Heart right ventricle (tissue), 16 donors: ENCODE results near the gene WDR54. TPM values are rescaled to one million over a fixed set of nuclear protein-coding genes. Genes with fewer than 3 reads are reported as not detected.

Source experiments
- ATAC-seq, 8 donors: fragments of 200-7000 bp; cut with Tn5 transposase; one replicate each; pipeline ENCODE4 v1.9.1; 2020; ENCODE audit warnings: mild to moderate bottlenecking in 8 of 8, moderate library complexity in 8 of 8, moderate number of reproducible peaks in 1 of 8
- DNase-seq, 2 donors: peaks; one replicate each; pipeline ENCODE4 v3.0.0-alpha.2; 2020
- H3K27ac ChIP-seq, 10 donors: fragments of 200-600 bp; sonication (generic) in 2 of 10; one replicate each; pipeline versions ENCODE4 v1.5.0 to v1.8.0; 2020 to 2022; ENCODE audit warnings: mild to moderate bottlenecking in 3 of 10
- H3K27me3 ChIP-seq, 7 donors: fragments of 200-600 bp; one replicate each; pipeline ENCODE4 v1.8.0; 2021 to 2022; ENCODE audit warnings: mild to moderate bottlenecking in 2 of 7
- H3K36me3 ChIP-seq, 9 donors: fragments of 200-600 bp; sonication (generic) in 1 of 9; one replicate each; pipeline versions ENCODE4 v1.5.0 to v1.8.0; 2020 to 2022; ENCODE audit warnings: mild to moderate bottlenecking in 2 of 9
- H3K4me1 ChIP-seq, 9 donors: fragments of 200-600 bp; sonication (generic) in 1 of 9; one replicate each; pipeline versions ENCODE4 v1.5.0 to v1.8.0; 2020 to 2022; ENCODE audit warnings: mild to moderate bottlenecking in 4 of 9
- H3K4me3 ChIP-seq, 10 donors: fragments of 200-600 bp; sonication (generic) in 2 of 10; one replicate each; pipeline versions ENCODE4 v1.5.0 to v1.8.0; 2020 to 2022; ENCODE audit warnings: mild to moderate bottlenecking in 7 of 10, moderate library complexity in 2 of 10
- H3K9me3 ChIP-seq, 11 donors: fragments of 200-600 bp in 10 of 11; sonication (generic) in 2 of 11; one replicate each; pipeline versions ENCODE4 v1.5.0 to v1.8.0; 2013 to 2022; ENCODE audit warnings: mild to moderate bottlenecking in 2 of 11, control low read depth in 1 of 11, moderate library complexity in 1 of 11
- WGBS, 2 donors: extraction: QIAGEN DNeasy Blood & Tissue Kit; methylation state at CpG; one replicate each; pipeline ENCODE4 v1.1.7; 2013; ENCODE audit warnings: inconsistent platforms in 1 of 2; 5-methylcytosine and 5-hydroxymethylcytosine counted together
- intact Hi-C, 10 donors: fragments of 100-400 bp; cut with DNase I; formaldehyde crosslinking; loops; one replicate each; pipeline versions ENCODE4 v1.11.1 to v1.14.2; 2022
- polyA plus RNA-seq, 2 donors: library from polyadenylated mRNA; stranded (reverse); fragments of 200-250 nt; gene quantifications; one replicate each; pipeline ENCODE4 v1.2.3, GENCODE V29; 2013
- total RNA-seq, 10 donors: library from RNA; stranded (reverse); fragmentation: NEBNext Ultra II Directional in 3 of 10; extraction: Animal tissue kit (Norgen Biotek cat#: 25700) in 3 of 10; gene quantifications; one replicate each; pipeline versions ENCODE4 v1.2.1 to v1.2.4, GENCODE V29; 2021 to 2023
- TF ChIP-seq, protein P1 (sequence below), 9 donors: fragments of 200-600 bp; sonication (generic) in 2 of 9; IDR thresholded peaks; one replicate each; pipeline versions ENCODE4 v1.5.0 to v1.8.0; 2021 to 2022; ENCODE audit warnings: antibody characterized with exemption in 9 of 9, mild to moderate bottlenecking in 5 of 9, moderate library complexity in 1 of 9
- donor health status: Arrhythmogenic right ventricular cardiomyopathy.
- donor health status: ischemic (EF 13 %, LVEDD 7.1; RV severe dilation, severe dysfunction).
- donor health status: healthy with polysubstance abuse.
- donor health status: DM: no; HTN: yes; CAD: no.
- donor health status: DM: no; HTN: no; CAD: no.
- donor health status: ischemic (EF 25% LVEDD 6.9; RV normal size, moderate dysfunction).
- donor health status: ischemic (EF 25% LVEDD 5.7; RV mildly dilated, moderate dysfunction).
- donor health status: healthy.
- donor health status: DM: yes; HTN: yes; CAD: no.
- donor health status: Ischemic cardiomyopathy.
- donor health status: ischemic (EF 35%, LVEDD 5.7; RV mildly dilated, moderate dysfunction).
- donor health status: nonischemic (EF 11% LVEDD 7.7; RV severe dilation, severe dysfunction).
- donor health status: DM: yes; HTN: yes; CAD: no.
- donor health status: PGD.
- donor health status: ischemic (EF 29% LVEDD 5.4; RV normal size, mild dysfunction).
- donor health status: nonischemic (EF 23%, LVEDD 6.1; RV moderate dilation, normal function).

WDR54 gene
- total and polyA plus RNA-seq, 12 donors = 1.1 to 8.7 (median 2.7) TPM

GRCh38 chr2:74374509-74375205, 46.9 kb upstream of the WDR54 start:
- TF ChIP-seq, protein P1, sequence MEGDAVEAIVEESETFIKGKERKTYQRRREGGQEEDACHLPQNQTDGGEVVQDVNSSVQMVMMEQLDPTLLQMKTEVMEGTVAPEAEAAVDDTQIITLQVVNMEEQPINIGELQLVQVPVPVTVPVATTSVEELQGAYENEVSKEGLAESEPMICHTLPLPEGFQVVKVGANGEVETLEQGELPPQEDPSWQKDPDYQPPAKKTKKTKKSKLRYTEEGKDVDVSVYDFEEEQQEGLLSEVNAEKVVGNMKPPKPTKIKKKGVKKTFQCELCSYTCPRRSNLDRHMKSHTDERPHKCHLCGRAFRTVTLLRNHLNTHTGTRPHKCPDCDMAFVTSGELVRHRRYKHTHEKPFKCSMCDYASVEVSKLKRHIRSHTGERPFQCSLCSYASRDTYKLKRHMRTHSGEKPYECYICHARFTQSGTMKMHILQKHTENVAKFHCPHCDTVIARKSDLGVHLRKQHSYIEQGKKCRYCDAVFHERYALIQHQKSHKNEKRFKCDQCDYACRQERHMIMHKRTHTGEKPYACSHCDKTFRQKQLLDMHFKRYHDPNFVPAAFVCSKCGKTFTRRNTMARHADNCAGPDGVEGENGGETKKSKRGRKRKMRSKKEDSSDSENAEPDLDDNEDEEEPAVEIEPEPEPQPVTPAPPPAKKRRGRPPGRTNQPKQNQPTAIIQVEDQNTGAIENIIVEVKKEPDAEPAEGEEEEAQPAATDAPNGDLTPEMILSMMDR (IDR thresholded peaks at IDR 0.05) = no peak
- peaks cover 16 to 58% (median 36%) of the 10 kb centered on the region in 9 donors for H3K4me1 ChIP-seq
- DNase-seq = peak; percentile 64 to 80
- H3K36me3 ChIP-seq = peaks cover 0 to 64% (median 36%) of the 10 kb centered on the region in 9 donors
- intact Hi-C loops = loop anchor here in 1 of 10 donors (10.0 kb wide), 1 partner anchor 1140 kb away; the partner anchor contains the start of genes CCT7 and PRADC1
- no peaks in the 10 kb centered on the region for H3K27me3 ChIP-seq
- WGBS, 2 donors = 46 to 59% methylated on average over 16 to 19 of the region's 19 CpGs
- peak; percentile 81 to 95 (median 91) for ATAC-seq
- no peaks in the 10 kb centered on the region for H3K9me3 ChIP-seq
- H3K27ac ChIP-seq = peak overlapping the region in 8 of 10 donors; percentile 10 to 69 (median 50)
- peak overlapping the region in 9 of 10 donors; percentile 20 to 58 (median 46) for H3K4me3 ChIP-seq

DNA sequence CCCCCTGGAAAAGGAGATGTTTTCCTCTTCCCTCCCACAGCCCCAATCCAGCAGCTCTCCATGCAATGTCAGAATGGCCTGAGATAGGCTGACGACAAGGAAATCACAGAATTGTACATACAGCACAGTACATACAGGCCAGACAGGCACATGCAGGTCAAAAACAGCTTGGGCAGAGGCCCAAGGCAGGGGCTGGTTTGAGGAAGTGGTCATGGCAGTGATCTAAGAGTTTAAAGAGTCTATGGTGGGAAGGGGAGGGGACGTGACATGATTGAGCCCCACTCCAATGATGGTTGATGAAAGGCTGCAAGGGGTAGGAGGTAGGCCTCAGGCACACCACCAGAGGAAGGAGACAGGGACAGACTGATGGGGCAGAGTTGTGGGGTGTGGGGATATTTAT, 45.7 kb upstream of the WDR54 start:
- Histone ChIP-seq H3K27me3 (no peaks in the 10 kb centered on the region), H3K9me3 (no peaks in the 10 kb centered on the region), H3K36me3 (peaks cover 0 to 52% (median 27%) of the 10 kb centered on the region in 9 donors), H3K4me3 (no peak overlapping the region), H3K27ac (no peak overlapping the region), H3K4me1 (peaks cover 16 to 70% (median 48%) of the 10 kb centered on the region in 9 donors)
- intact Hi-C loops = loop anchor here in 1 of 10 donors (10.0 kb wide), 1 partner anchor 1141 kb away; the partner anchor contains the start of genes CCT7 and PRADC1
- 87 to 92% methylated on average over 2 of the region's 2 CpGs for WGBS, 2 donors
- ATAC-seq (no peak), DNase-seq (no peak)
- TF ChIP-seq, protein P1 (IDR thresholded peaks at IDR 0.05) = no peak

DNA sequence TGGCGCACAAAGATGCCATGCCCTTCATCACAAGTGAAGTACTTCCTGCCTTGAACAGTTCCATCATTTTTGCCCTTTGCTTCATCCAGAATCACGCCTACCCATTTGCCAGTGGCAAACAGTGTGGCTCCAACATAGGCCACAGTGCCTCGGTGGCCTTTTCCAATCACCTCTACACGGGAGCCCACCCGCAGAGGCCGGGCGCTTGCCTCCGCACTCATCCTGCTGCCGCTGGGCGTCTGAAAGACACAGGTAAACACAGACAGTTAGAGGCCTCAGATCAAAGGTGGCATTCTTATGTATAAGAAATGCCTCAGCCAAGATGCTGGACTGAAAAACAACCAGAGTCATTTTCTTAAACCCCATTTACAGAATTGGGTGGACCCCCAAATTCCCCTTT, 43.5 kb upstream of the WDR54 start:
- DNase-seq (no peak), ATAC-seq (no peak)
- no peaks in the 10 kb centered on the region for H3K27me3 ChIP-seq
- H3K4me3 ChIP-seq = no peak overlapping the region
- peaks cover 0 to 36% (median 22%) of the 10 kb centered on the region in 9 donors for H3K36me3 ChIP-seq
- H3K4me1 ChIP-seq = peaks cover 16 to 76% (median 61%) of the 10 kb centered on the region in 9 donors
- TF ChIP-seq, protein P1 (IDR thresholded peaks at IDR 0.05) = no peak
- 94 to 96% methylated on average over 10 of the region's 10 CpGs for WGBS, 2 donors
- H3K27ac ChIP-seq = no peak overlapping the region
- H3K9me3 ChIP-seq = no peaks in the 10 kb centered on the region
- intact Hi-C loops = loop anchor here in 1 of 10 donors (10.0 kb wide), 1 partner anchor 1143 kb away; the partner anchor contains the start of genes CCT7 and PRADC1

DNA sequence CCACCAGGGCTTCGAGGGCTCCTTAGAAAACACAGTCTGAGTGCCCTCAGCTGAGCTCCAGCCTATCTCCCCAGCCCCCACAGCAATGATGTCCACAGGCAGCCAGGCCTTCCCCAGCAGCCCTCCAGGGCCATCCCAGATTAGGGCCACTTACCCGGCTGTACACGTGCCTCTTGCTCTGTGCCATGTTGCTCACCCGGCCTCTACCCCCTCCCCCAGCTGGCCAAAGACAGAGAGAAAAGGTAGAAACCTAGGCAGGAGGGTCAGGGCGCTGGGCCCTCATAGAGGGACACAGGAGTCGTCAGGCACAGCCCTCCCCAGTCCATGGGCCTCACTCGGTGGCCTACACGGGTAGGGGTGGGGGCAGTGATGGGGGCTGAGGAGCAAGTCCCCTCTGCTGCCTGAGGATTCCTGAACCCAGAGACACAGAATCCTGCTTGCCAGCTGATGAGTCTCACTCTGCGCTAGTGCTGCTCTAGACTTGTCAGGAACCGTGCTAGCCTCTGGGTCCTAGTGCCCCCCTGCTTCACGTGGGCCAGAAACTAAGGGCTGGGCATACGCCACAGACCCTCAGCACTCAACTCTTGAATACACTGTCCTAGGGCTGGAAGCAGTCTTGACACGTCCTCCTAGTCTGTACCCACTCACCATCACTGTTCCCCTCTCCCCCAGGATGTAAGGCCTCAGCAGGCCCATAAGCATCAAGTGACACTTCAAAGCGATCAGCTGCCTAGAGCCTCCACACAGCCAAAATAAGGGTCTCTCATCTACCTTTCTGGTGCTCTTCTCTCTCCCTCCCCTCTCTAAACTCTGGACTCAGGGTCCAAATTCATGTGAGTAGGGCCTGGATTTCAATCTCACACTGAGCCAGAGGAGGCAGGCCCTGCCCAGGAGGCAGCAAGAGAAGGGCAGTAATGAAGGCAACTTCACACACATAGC, 41.4 kb upstream of the WDR54 start, which contains the start of gene DCTN1:
TSS of gene DCTN1 (minus strand) at position 461 of the 939 bp plus-strand sequence. CDS start at position 187, 274 bp downstream.
- Histone ChIP-seq H3K4me3 (peak within 1 kb of the TSS in 9 of 10 donors; percentile 23 to 54 (median 45)), H3K27ac (peak within 1 kb of the TSS in 9 of 10 donors; percentile 1 to 85 (median 74)), H3K36me3 (peaks cover 0 to 54% (median 22%) of the 10 kb centered on the region in 9 donors), H3K4me1 (peaks cover 14 to 76% (median 65%) of the 10 kb centered on the region in 9 donors), H3K9me3 (no peaks in the 10 kb centered on the region), H3K27me3 (no peaks in the 10 kb centered on the region)
- 23 to 27% methylated on average over 14 of the region's 14 CpGs for WGBS, 2 donors
- TF ChIP-seq, protein P1 (IDR thresholded peaks at IDR 0.05) = no peak
- ATAC-seq (peak; percentile 74 to 89 (median 82)), DNase-seq (peak in 1 of 2 donors; percentile 55)
- intact Hi-C loops = loop anchor here in 1 of 10 donors (10.0 kb wide), 1 partner anchor 1145 kb away; the partner anchor contains the start of genes CCT7 and PRADC1
